Esophagus squamous epithelium (tissue), 4 donors: Measurements from ENCODE around the gene NAA10.

Source experiments
- CTCF ChIP-seq, 6 experiments: fragments of 450-650 bp in 4 of 6; fragments of 200-600 bp in 2 of 6; sonication (generic) in 2 of 6; IDR thresholded peaks; one replicate each; pipeline ENCODE4 v1.5.1; 2016 to 2019; ENCODE audit warnings: antibody characterized with exemption in 6 of 6, mild to moderate bottlenecking in 4 of 6, moderate library complexity in 4 of 6
- POLR2A ChIP-seq, 4 donors: fragments of 450-650 bp; IDR thresholded peaks; one replicate each; pipeline ENCODE4 v1.6.1; 2017; ENCODE audit warnings: antibody characterized with exemption in 4 of 4, mild to moderate bottlenecking in 4 of 4, moderate library complexity in 3 of 4

GRCh38 chrX:153934148-153934761 is 582 bp downstream of the NAA10 start:
- no peak for TF ChIP-seq POLR2A (IDR thresholded peaks at IDR 0.05)
- TF ChIP-seq CTCF (IDR thresholded peaks at IDR 0.05), result no peak
